IPS-NIHi7 (cell line): ENCODE data around the gene HOXC12.

Experiments
- DNase-seq: peaks from one replicate; pipeline ENCODE4 v3.0.0; 2012; ENCODE audit warnings: mixed read lengths; ENCODE audit errors: extremely low spot score

The HOXC12 gene

GRCh38 chr12:54007538-54008259 is 53.0 kb downstream of the HOXC12 start:
- no peak for DNase-seq

- DNase-seq = no peak
Measured at GRCh38 chr12:54008260-54008552, 53.5 kb downstream of the HOXC12 start.
